H1 (cell line): Measurements from ENCODE around the gene POGK. TPM values are rescaled to one million over a fixed set of nuclear protein-coding genes. Genes with fewer than 3 reads are reported as not detected.

Experiments
- CTCF ChIA-PET: fragments of 300-600 bp; sonication (Branson Sonifier 250); formaldehyde crosslinking; loops from one replicate; lab custom pipeline; 2021; ENCODE audit not compliant: partially characterized antibody; lab: Charles Lee
- POLR2A ChIA-PET: fragments of 300-600 bp; sonication (Branson Sonifier 250); formaldehyde crosslinking; loops from one replicate; lab custom pipeline; 2021; ENCODE audit warnings: inconsistent platforms; ENCODE audit not compliant: partially characterized antibody; lab: Charles Lee
- DNase-seq, 2 experiments: peaks; one replicate each; pipeline versions ENCODE4 v3.0.0 to v3.0.0-alpha.2; 2010 to 2022; ENCODE audit warnings: low spot score in 2 of 2, low read depth in 1 of 2, mixed read lengths in 1 of 2
- FAIRE-seq: peaks from 2 replicates; lab custom pipeline; 2011; peaks lifted over from hg19 to GRCh38; lab: Jason Lieb, UNC
- H2AFZ ChIP-seq: 2 replicates; pipeline ENCODE4 v1.8.1; 2012; ENCODE audit warnings: low read length, inconsistent platforms
- H2AK5ac ChIP-seq: 2 replicates; pipeline ENCODE4 v1.6.1; 2013; ENCODE audit warnings: low read depth, low read length
- H2BK120ac ChIP-seq: replicated peaks from 2 replicates; pipeline ENCODE3; 2013; ENCODE audit warnings: low read depth, low read length, inconsistent platforms
- H2BK12ac ChIP-seq: 2 replicates; pipeline ENCODE4 v1.6.1; 2013; ENCODE audit warnings: low read depth, low read length
- H2BK15ac ChIP-seq: 2 replicates; pipeline ENCODE4 v1.6.1; 2013; ENCODE audit warnings: low read length
- H2BK20ac ChIP-seq: 2 replicates; pipeline ENCODE4 v1.6.1; 2013; ENCODE audit warnings: low read length
- H2BK5ac ChIP-seq: 2 replicates; pipeline ENCODE4 v1.6.1; 2013; ENCODE audit warnings: low read depth, low read length
- H3K14ac ChIP-seq: 2 replicates; pipeline ENCODE4 v1.6.1; 2013; ENCODE audit warnings: inconsistent platforms; ENCODE audit not compliant: insufficient read length
- H3K18ac ChIP-seq: 2 replicates; pipeline ENCODE4 v1.6.1; 2013; ENCODE audit warnings: low read length; ENCODE audit errors: extremely low read depth
- H3K23ac ChIP-seq: 2 replicates; pipeline ENCODE4 v1.6.1; 2013; ENCODE audit warnings: inconsistent platforms; ENCODE audit not compliant: insufficient read length
- H3K23me2 ChIP-seq: 2 replicates; pipeline ENCODE4 v1.6.1; 2013; ENCODE audit warnings: low read depth, low read length
- H3K27ac ChIP-seq: 2 replicates; pipeline ENCODE4 v1.6.1; 2011; ENCODE audit warnings: low read depth, low read length, inconsistent platforms
- H3K27me3 ChIP-seq, 4 experiments: replicated peaks in 1 of 4; 1 replicate in 1 of 4; 2 replicates in 3 of 4; pipeline versions ENCODE4 v1.6.1 to v1.8.1; 2011 to 2013; ENCODE audit warnings: low read length in 3 of 4, mild to moderate bottlenecking in 3 of 4, inconsistent platforms in 2 of 4, mixed read lengths in 2 of 4, moderate library complexity in 1 of 4; ENCODE audit not compliant: control insufficient read depth in 3 of 4, insufficient read depth in 3 of 4; ENCODE audit errors: extremely low read depth in 1 of 4
- H3K36me3 ChIP-seq, 4 experiments: 2 replicates each; pipeline versions ENCODE4 v1.6.1 to v1.8.1; 2011 to 2013; ENCODE audit warnings: mild to moderate bottlenecking in 4 of 4, low read length in 3 of 4, moderate library complexity in 2 of 4, control low read depth in 1 of 4, inconsistent platforms in 1 of 4; ENCODE audit not compliant: insufficient read depth in 4 of 4, control insufficient read depth in 2 of 4
- H3K4ac ChIP-seq: replicated peaks from 2 replicates; pipeline ENCODE3; 2013; ENCODE audit warnings: low read length, low read depth, mixed read lengths, inconsistent platforms; ENCODE audit not compliant: insufficient read length
- H3K4me1 ChIP-seq, 4 experiments: replicated peaks in 1 of 4; 1 replicate in 1 of 4; 2 replicates in 3 of 4; pipeline versions ENCODE4 v1.6.1 to v1.8.1; 2011 to 2013; ENCODE audit warnings: low read length in 3 of 4, inconsistent platforms in 2 of 4, mixed read lengths in 1 of 4; ENCODE audit not compliant: insufficient read depth in 4 of 4, control insufficient read depth in 3 of 4
- H3K4me2 ChIP-seq, 2 experiments: 2 replicates each; pipeline versions ENCODE4 v1.6.1 to v1.8.1; 2011 to 2013; ENCODE audit warnings: low read depth in 2 of 2, low read length in 2 of 2, control low read depth in 1 of 2, inconsistent platforms in 1 of 2, mild to moderate bottlenecking in 1 of 2; ENCODE audit not compliant: insufficient read depth in 1 of 2
- H3K4me3 ChIP-seq, 4 experiments: fragments of 200-600, 300-600 bp in 1 of 4; sonication (generic), shearing (Covaris generic), sonication (Bioruptor Twin) in 1 of 4; 2 replicates each; pipeline versions ENCODE4 v1.5.1 to v1.8.1; 2011 to 2016; ENCODE audit warnings: low read length in 4 of 4, low read depth in 3 of 4, control low read depth in 2 of 4, inconsistent platforms in 2 of 4, mild to moderate bottlenecking in 2 of 4, mixed read lengths in 1 of 4, moderate library complexity in 1 of 4; ENCODE audit not compliant: insufficient read depth in 2 of 4; ENCODE audit errors: extremely low read depth in 1 of 4
- H3K56ac ChIP-seq: replicated peaks from 2 replicates; pipeline ENCODE3; 2013; ENCODE audit warnings: low read depth, mild to moderate bottlenecking, mixed read lengths, low read length, inconsistent platforms; ENCODE audit not compliant: insufficient read length
- H3K79me1 ChIP-seq: 2 replicates; pipeline ENCODE4 v1.6.1; 2013; ENCODE audit warnings: low read depth, low read length, control low read depth
- H3K79me2 ChIP-seq, 2 experiments: 2 replicates each; pipeline versions ENCODE4 v1.6.1 to v1.8.1; 2012 to 2013; ENCODE audit warnings: low read length in 2 of 2, mild to moderate bottlenecking in 2 of 2, inconsistent platforms in 1 of 2; ENCODE audit not compliant: insufficient read depth in 2 of 2, control insufficient read depth in 1 of 2
- H3K9ac ChIP-seq, 4 experiments: replicated peaks in 1 of 4; 1 replicate in 1 of 4; 2 replicates in 3 of 4; pipeline versions ENCODE4 v1.6.1 to v1.8.1; 2011 to 2013; ENCODE audit warnings: low read depth in 3 of 4, low read length in 3 of 4, control low read depth in 2 of 4, mild to moderate bottlenecking in 2 of 4, moderate library complexity in 2 of 4, inconsistent platforms in 1 of 4; ENCODE audit errors: extremely low read depth in 1 of 4
- H3K9me3 ChIP-seq, 2 experiments: 2 replicates each; pipeline versions ENCODE4 v1.6.1 to v1.8.1; 2012 to 2013; ENCODE audit warnings: mild to moderate bottlenecking in 2 of 2, moderate library complexity in 2 of 2, control low read depth in 1 of 2, inconsistent platforms in 1 of 2, low read depth in 1 of 2, low read length in 1 of 2, mixed read lengths in 1 of 2; ENCODE audit not compliant: insufficient read depth in 2 of 2
- H4K20me1 ChIP-seq, 2 experiments: replicated peaks in 1 of 2; 2 replicates each; pipeline versions ENCODE3 to v1.8.1; 2011 to 2013; ENCODE audit warnings: inconsistent platforms in 2 of 2, low read length in 2 of 2, mild to moderate bottlenecking in 1 of 2; ENCODE audit not compliant: insufficient read depth in 2 of 2, control insufficient read depth in 1 of 2
- H4K5ac ChIP-seq: 2 replicates; pipeline ENCODE4 v1.6.1; 2013; ENCODE audit warnings: low read length, low read depth, mixed read lengths, inconsistent platforms; ENCODE audit not compliant: insufficient read length
- H4K8ac ChIP-seq: 2 replicates; pipeline ENCODE4 v1.8.0; 2013; ENCODE audit warnings: mild to moderate bottlenecking, moderate library complexity, low read length, inconsistent platforms; ENCODE audit not compliant: insufficient read depth; ENCODE audit errors: extremely low read depth
- H4K91ac ChIP-seq: replicated peaks from 2 replicates; pipeline ENCODE3; 2013; ENCODE audit warnings: low read length, mixed read lengths, inconsistent platforms; ENCODE audit not compliant: insufficient read length
- GTF2F1 ChIP-seq: IDR thresholded peaks from 2 replicates; pipeline ENCODE4 v1.6.1; 2012; ENCODE audit warnings: low read depth, low read length, improper control_type of control experiment, borderline replicate concordance
- POU5F1 ChIP-seq: IDR thresholded peaks from 2 replicates; pipeline ENCODE4 v1.6.1; 2011; ENCODE audit warnings: low read depth, mild to moderate bottlenecking, low read length, moderate library complexity
- SAP30 ChIP-seq: fragments of 300-600 bp; sonication (generic); IDR thresholded peaks from 2 replicates; pipeline ENCODE4 v1.7.1; 2012; ENCODE audit warnings: low read length, moderate library complexity, mild to moderate bottlenecking, inconsistent platforms; ENCODE audit not compliant: insufficient read depth, insufficient replicate concordance
- TAF7 ChIP-seq: optimal IDR thresholded peaks from 2 replicates; pipeline ENCODE3; 2011; ENCODE audit warnings: low read depth, mild to moderate bottlenecking, inconsistent platforms, low read length, moderate library complexity, borderline replicate concordance
- WGBS, 2 experiments: shearing (Covaris generic) in 1 of 2; methylation state at CpG; one replicate each; pipeline versions ENCODE4 v1.1.6 to v1.1.7; 2013 to 2015; ENCODE audit warnings: low lambda C conversion rate in 2 of 2, mixed read lengths in 2 of 2, inconsistent platforms in 1 of 2, low coverage in 1 of 2, missing lambda C conversion rate in 1 of 2; ENCODE audit not compliant: insufficient replicate concordance in 2 of 2, insufficient coverage in 1 of 2, insufficient read length in 1 of 2; ENCODE audit errors: extremely low coverage in 1 of 2, missing lambda C conversion rate in 1 of 2; 5-methylcytosine and 5-hydroxymethylcytosine counted together
- polyA plus RNA-seq, 7 experiments: library from polyadenylated mRNA; depleted of rRNA in 3 of 7; stranded (reverse) in 5 of 7; unstranded in 2 of 7; fragments of >200 nt in 5 of 7; fragments of 200-250 nt in 2 of 7; gene quantifications; 1 replicate in 5 of 7; 2 replicates in 1 of 7; 4 replicates in 1 of 7; pipeline versions ENCODE4 v1.2.1 to v1.2.3, GENCODE V29; 2011 to 2013; ENCODE audit warnings: missing spikeins in 2 of 7, mixed read lengths in 2 of 7
- total RNA-seq: library from RNA; stranded (reverse); fragmentation: NEBNext Ultra II Directional; extraction: Animal tissue kit (Norgen Biotek cat#: 25700); gene quantifications from 2 replicates; pipeline ENCODE4 v1.2.1, GENCODE V29; 2021

POGK gene
- total and polyA plus RNA-seq, 2 of the 8 experiments (the other 6 are each of a cell fraction or from before 2014, with no cell fraction given), result 16.9 to 40.3 TPM

GRCh38 chr1:166876540-166876838, 37.2 kb downstream of the POGK start:
- Histone ChIP-seq H3K14ac (no peak overlapping the region), H3K23me2 (no peaks in the 10 kb centered on the region; the same call in 1 of the 2 replicates), H3K9me3 (no peaks in the 10 kb centered on the region), H3K79me1 (peaks cover 3% of the 10 kb centered on the region; the same call in 1 of the 2 replicates), H4K5ac (no peak overlapping the region), H3K18ac (no peak overlapping the region), H3K9ac (no peak overlapping the region), H2BK20ac (no peak overlapping the region), H3K79me2 (peaks cover 3 to 41% of the 10 kb centered on the region in 2 experiments), H3K4me2 (peak overlapping the region in 1 of 2 experiments; percentile 69; a peak in 2 of 4 replicates), H2BK15ac (no peak overlapping the region), H3K27me3 (no peaks in the 10 kb centered on the region), H3K23ac (no peak overlapping the region), H3K36me3 (no peaks in the 10 kb centered on the region), H3K4me3 (peak overlapping the region in 3 of 4 experiments; percentile 14 to 87 (median 22); a peak in 7 of 8 replicates), H3K27ac (no peak overlapping the region), H3K4me1 (peaks cover 0 to 5% (median 0%) of the 10 kb centered on the region in 4 experiments; a peak in 2 of 7 replicates), H4K8ac (no peak overlapping the region), H2AFZ (peak overlapping the region; percentile 84; the same call in 1 of the 2 replicates), H2AK5ac (no peak overlapping the region), H3K4ac (no peak overlapping the region), H3K56ac (no peak overlapping the region), H2BK5ac (no peak overlapping the region), H4K20me1 (peaks cover 5 to 8% of the 10 kb centered on the region in 2 experiments), H2BK120ac (no peak overlapping the region), H2BK12ac (no peak overlapping the region), H4K91ac (no peak overlapping the region)
- no peak for TF ChIP-seq TAF7
- TF ChIP-seq SAP30, result no peak
- TF ChIP-seq POU5F1, result no peak
- TF ChIP-seq GTF2F1, result no peak
- FAIRE-seq (no peak), DNase-seq (no peak)
- whole genome bisulfite sequencing, 2 experiments, result 33% methylated on average over 7 of the region's 7 CpGs; no CpG with 5 or more reads in 1 of the 2 experiments
- POLR2A ChIA-PET, result interaction anchor here (0.8 to 1.5 kb wide), 5 partner anchors 8 to 344 kb away, joined by 3 to 10 read pairs (median 4); partner anchors contain the start of genes POGK and POU2F1
- CTCF ChIA-PET, result interaction anchor here (0.9 to 2.2 kb wide), 6 partner anchors 8 to 185 kb away, joined by 4 to 14 read pairs (median 6); no protein-coding TSS in a partner anchor
